Fibroblast of pulmonary artery (primary cell): ENCODE results near the gene USP19.
A peak's percentile ranks its signal among the peaks of the same experiment; 100 is the strongest.

Experiments used
- DNase-seq: peaks from one replicate; pipeline ENCODE4 v3.0.0-alpha.2; 2010; ENCODE audit warnings: low read depth
- H3K4me3 ChIP-seq: replicated peaks from 2 replicates; pipeline ENCODE4 v1.5.1; 2011; ENCODE audit warnings: low read depth, mild to moderate bottlenecking, control low read depth, low read length, moderate library complexity
- TF ChIP-seq, protein P1 (sequence below): IDR thresholded peaks from 2 replicates; pipeline ENCODE4 v1.5.1; 2011; ENCODE audit warnings: mild to moderate bottlenecking, control low read depth, low read length, inconsistent platforms; ENCODE audit errors: missing control alignments

Gene USP19

GRCh38 chr3:49104052-49104426 is 16.6 kb downstream of the USP19 start:
- peak overlapping the region; percentile 75 for H3K4me3 ChIP-seq
- DNase-seq = no peak
- TF ChIP-seq, protein P1, sequence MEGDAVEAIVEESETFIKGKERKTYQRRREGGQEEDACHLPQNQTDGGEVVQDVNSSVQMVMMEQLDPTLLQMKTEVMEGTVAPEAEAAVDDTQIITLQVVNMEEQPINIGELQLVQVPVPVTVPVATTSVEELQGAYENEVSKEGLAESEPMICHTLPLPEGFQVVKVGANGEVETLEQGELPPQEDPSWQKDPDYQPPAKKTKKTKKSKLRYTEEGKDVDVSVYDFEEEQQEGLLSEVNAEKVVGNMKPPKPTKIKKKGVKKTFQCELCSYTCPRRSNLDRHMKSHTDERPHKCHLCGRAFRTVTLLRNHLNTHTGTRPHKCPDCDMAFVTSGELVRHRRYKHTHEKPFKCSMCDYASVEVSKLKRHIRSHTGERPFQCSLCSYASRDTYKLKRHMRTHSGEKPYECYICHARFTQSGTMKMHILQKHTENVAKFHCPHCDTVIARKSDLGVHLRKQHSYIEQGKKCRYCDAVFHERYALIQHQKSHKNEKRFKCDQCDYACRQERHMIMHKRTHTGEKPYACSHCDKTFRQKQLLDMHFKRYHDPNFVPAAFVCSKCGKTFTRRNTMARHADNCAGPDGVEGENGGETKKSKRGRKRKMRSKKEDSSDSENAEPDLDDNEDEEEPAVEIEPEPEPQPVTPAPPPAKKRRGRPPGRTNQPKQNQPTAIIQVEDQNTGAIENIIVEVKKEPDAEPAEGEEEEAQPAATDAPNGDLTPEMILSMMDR = no peak

DNA sequence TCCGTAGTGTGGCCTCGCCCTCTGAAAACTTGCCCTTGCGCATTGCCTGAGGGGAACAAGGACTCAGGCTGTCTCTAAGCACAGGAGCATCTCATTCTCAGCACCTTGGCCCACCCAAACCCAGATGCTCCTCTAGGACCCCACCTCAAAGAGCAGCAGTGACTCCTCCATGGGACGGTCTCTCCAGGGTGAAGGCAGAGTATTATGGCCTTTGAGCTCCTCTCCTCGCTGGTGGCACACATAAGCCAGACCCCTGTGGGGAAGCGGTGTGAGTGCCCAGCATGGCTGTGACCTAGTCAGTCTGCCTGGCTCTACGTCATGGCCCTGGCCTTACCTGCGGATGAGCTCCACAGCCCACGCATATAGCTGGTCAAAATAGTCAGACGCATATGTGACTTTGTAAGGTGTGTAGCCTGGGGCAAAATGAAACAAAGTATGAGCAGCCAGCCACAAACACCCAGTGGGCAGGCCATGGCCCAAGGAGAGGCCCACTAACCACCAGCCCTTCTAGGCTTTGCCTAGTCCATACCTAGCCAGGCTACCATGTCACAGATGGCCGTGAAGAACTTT is 20.5 kb downstream of the USP19 start:
- TF ChIP-seq, protein P1 = no peak
- DNase-seq = no peak
- no peak overlapping the region for H3K4me3 ChIP-seq

DNA sequence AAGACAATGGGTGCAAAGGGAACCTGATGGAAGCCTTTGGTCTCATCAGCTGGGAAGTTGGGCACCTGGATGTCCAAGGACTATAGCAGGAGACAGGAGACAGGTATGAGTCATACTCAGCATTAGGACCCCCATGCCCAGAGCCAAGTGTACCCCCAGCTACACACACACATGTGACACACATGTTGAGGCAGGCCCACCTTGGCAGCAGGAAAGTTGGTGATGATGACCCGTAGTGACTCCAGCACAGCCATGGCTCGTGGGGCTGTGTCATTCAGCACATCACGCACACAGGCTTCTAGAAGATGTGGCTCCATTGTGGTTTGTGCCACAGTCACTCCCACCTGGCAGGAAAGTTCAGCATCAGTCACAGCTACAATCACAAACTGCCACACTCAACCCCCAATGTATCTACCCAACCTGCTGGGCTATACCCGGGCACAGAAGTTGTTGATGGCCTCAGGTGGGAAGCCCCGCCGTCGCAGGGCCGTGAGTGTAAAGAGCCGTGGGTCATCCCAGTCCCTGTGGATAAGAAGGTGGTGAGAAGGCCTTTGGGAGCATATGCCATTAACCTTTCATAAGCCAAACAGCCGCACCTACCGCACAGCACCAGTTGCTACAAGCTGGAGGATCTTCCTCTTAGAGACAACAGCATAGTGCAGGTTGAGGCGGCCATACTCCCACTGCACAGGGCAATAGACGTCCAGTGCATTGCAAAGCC is 21.6 kb downstream of the USP19 start:
- DNase-seq = no peak
- TF ChIP-seq, protein P1 = no peak

DNA sequence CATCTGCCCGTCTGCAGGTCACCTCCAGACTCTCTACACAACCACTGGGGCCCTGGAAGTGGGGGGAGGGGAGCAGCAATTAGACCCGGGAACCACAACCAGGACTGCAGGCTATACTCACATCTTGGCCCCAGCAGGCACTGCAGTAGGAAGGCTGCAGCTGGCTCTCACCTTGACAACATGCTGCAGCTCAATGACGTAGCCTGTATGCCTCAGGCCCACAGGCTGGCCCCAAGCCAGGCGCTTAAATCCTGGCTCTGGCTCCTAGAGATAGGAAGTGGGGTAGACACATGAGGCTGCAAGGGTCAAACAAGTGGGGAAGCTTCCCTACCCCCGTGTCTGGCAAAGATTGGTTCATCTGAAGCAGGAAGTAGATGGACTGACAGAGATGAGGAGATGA is 22.2 kb downstream of the USP19 start:
- no peak for DNase-seq
- TF ChIP-seq, protein P1 = no peak
- H3K4me3 ChIP-seq = no peak overlapping the region

More for the DNA sequence above, 21.6 kb downstream of the USP19 start:
- H3K4me3 ChIP-seq = no peak overlapping the region

- DNase-seq = peak; percentile 98
- peak within 1 kb of the TSS; percentile 96 for H3K4me3 ChIP-seq
- TF ChIP-seq, protein P1 = peak; percentile 79
Measured at GRCh38 chr3:49093853-49094767, 26.5 kb downstream of the USP19 start, which contains the start of gene QRICH1. Gene QRICH1, minus strand, starts transcription at chr3:49094071. Its CDS starts 17,054 bp downstream, at chr3:49077017.

DNA sequence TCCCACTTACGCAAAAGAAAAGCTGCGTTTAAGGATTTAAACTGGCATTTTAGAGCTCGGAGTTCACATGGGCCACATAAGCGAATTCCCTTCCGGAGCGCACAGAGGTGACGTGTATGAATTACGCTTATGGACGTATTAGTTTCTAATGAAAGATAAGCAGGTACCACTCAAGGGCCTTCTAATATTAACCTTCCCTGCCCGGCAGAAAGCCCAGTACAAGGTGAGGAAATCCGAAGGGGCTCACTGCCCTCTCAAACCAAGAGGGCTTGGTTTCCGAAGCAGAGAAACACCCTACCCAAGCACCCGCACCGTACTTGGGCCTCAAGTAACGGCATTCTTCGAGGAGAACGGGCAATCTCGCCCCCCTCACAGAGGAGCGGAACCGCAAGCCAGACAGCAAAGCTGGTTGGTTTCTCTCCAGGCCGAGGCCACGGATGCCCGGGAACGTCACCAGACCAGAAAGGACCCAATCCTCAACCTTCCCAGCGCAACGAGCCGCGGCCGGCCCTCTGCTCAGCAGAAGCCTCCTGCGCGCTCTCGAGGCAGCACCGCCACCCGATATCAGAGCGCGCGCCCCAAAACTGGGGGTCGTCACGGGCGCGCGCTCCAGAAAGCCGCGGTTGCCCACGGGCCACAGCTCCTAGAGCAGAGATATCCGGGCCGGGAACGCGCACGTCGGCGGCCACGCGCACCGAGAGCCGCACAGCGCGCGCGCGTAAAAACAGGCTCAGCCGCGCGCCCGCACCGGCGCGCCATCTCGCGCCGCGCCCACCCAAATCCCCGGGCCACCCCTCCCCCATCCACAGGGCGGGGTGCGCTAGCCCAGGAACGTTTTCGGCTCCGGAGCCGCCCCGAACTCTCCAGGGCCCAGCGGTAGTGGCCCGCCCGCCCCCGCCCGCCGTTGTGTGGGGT is 27.4 kb downstream of the USP19 start:
- peak overlapping the region; percentile 96 for H3K4me3 ChIP-seq
- TF ChIP-seq, protein P1 = no peak

More for the DNA sequence above, 27.4 kb downstream of the USP19 start:
- peak; percentile 88 for DNase-seq
